HepG2 (cell line): ENCODE measurements around the gene SPSB2. TPM values are rescaled to one million over a fixed set of nuclear protein-coding genes. Genes with fewer than 3 reads are reported as not detected.

Experiments
- CCAR2 ChIP-seq: fragments of 200-400 bp; formaldehyde crosslinking; optimal IDR thresholded peaks from 2 replicates; pipeline ENCODE3; 2018; ENCODE audit warnings: low read depth, mild to moderate bottlenecking, low read length, moderate library complexity
- DPF2 ChIP-seq: sonication (generic); formaldehyde crosslinking; IDR thresholded peaks from 2 replicates; pipeline ENCODE4 v1.4.0; 2020; ENCODE audit warnings: mild to moderate bottlenecking, low read depth, missing genetic modification reagents, borderline replicate concordance
- FLYWCH1 ChIP-seq: sonication (generic); formaldehyde crosslinking; IDR thresholded peaks from 2 replicates; pipeline ENCODE4 v1.8.1; 2023; ENCODE audit warnings: mild to moderate bottlenecking, missing genetic modification reagents
- FOXA1 ChIP-seq, 2 experiments: fragments of 450-650 bp in 1 of 2; sonication (generic) in 1 of 2; formaldehyde crosslinking in 1 of 2; IDR thresholded peaks; 2 replicates each; pipeline versions ENCODE4 v1.4.0 to v1.6.1; 2016 to 2020; ENCODE audit warnings: missing genetic modification reagents in 1 of 2
- FOXA3 ChIP-seq: IDR thresholded peaks from 2 replicates; pipeline ENCODE4 v1.6.1; 2016; ENCODE audit warnings: missing genetic modification reagents, missing compliant biosample characterization
- FOXP1 ChIP-seq, 2 experiments: fragments of 450-650 bp in 1 of 2; IDR thresholded peaks; 2 replicates each; pipeline ENCODE4 v1.6.1; 2017 to 2018; ENCODE audit warnings: antibody characterized with exemption in 1 of 2
- KDM2A ChIP-seq: sonication (generic); formaldehyde crosslinking; IDR thresholded peaks from 2 replicates; pipeline ENCODE4 v1.4.0; 2020; ENCODE audit warnings: low read depth, missing genetic modification reagents, borderline replicate concordance
- KDM4B ChIP-seq: sonication (generic); formaldehyde crosslinking; IDR thresholded peaks from 2 replicates; pipeline ENCODE4 v1.4.0; 2020; ENCODE audit warnings: missing genetic modification reagents
- KDM6A ChIP-seq: IDR thresholded peaks from 2 replicates; pipeline ENCODE4 v1.6.1; 2016; ENCODE audit warnings: low read depth
- NAIF1 ChIP-seq: sonication (generic); formaldehyde crosslinking; IDR thresholded peaks from 2 replicates; pipeline ENCODE4 v1.5.0; 2020; ENCODE audit warnings: mild to moderate bottlenecking, missing genetic modification reagents, borderline replicate concordance
- NCOA2 ChIP-seq: sonication (generic); formaldehyde crosslinking; IDR thresholded peaks from 2 replicates; pipeline ENCODE4 v1.8.0; 2022; ENCODE audit warnings: inconsistent platforms
- NFE2 ChIP-seq: sonication (generic); formaldehyde crosslinking; IDR thresholded peaks from 2 replicates; pipeline ENCODE4 v1.4.0; 2020; ENCODE audit warnings: missing genetic modification reagents
- NFIC ChIP-seq: IDR thresholded peaks from 2 replicates; pipeline ENCODE4 v1.6.1; 2012; ENCODE audit warnings: mild to moderate bottlenecking, low read length, inconsistent platforms
- NR3C1 ChIP-seq: sonication (generic); formaldehyde crosslinking; IDR thresholded peaks from 2 replicates; pipeline ENCODE4 v1.4.0; 2020; ENCODE audit warnings: missing genetic modification reagents
- SIX4 ChIP-seq: sonication (generic); formaldehyde crosslinking; IDR thresholded peaks from 2 replicates; pipeline ENCODE4 v1.4.0; 2020; ENCODE audit warnings: missing genetic modification reagents
- SKI ChIP-seq: fragments of 450-650 bp; IDR thresholded peaks from one replicate; pipeline ENCODE4 v1.6.1; 2018; ENCODE audit warnings: mild to moderate bottlenecking; ENCODE audit not compliant: partially characterized antibody
- SP5 ChIP-seq: IDR thresholded peaks from 2 replicates; pipeline ENCODE4 v1.6.1; 2016; ENCODE audit warnings: low read depth, borderline replicate concordance
- TBX3 ChIP-seq: fragments of 450-650 bp; IDR thresholded peaks from 2 replicates; pipeline ENCODE4 v1.6.1; 2017; ENCODE audit warnings: antibody characterized with exemption, mild to moderate bottlenecking, inconsistent platforms, borderline replicate concordance
- TERF1 ChIP-seq: sonication (generic); formaldehyde crosslinking; IDR thresholded peaks from 2 replicates; pipeline ENCODE4 v1.8.0; 2022; ENCODE audit warnings: mild to moderate bottlenecking, missing genetic modification reagents, moderate library complexity
- ZMAT5 ChIP-seq: sonication (generic); formaldehyde crosslinking; IDR thresholded peaks from 2 replicates; pipeline ENCODE4 v1.5.0; 2020; ENCODE audit warnings: mild to moderate bottlenecking, low read depth, missing genetic modification reagents, borderline replicate concordance
- ZNF234 ChIP-seq: sonication (generic); formaldehyde crosslinking; conservative IDR thresholded peaks from 2 replicates; pipeline ENCODE4 v1.5.1; 2020; ENCODE audit warnings: mild to moderate bottlenecking, missing genetic modification reagents
- ZNF383 ChIP-seq: sonication (generic); formaldehyde crosslinking; IDR thresholded peaks from 2 replicates; pipeline ENCODE4 v1.4.0; 2020; ENCODE audit warnings: missing genetic modification reagents, mild to moderate bottlenecking, borderline replicate concordance
- ZNF446 ChIP-seq: sonication (generic); formaldehyde crosslinking; IDR thresholded peaks from 2 replicates; pipeline ENCODE4 v1.5.0; 2020; ENCODE audit warnings: mild to moderate bottlenecking, missing genetic modification reagents
- ZNF781 ChIP-seq: sonication (generic); formaldehyde crosslinking; IDR thresholded peaks from 2 replicates; pipeline ENCODE4 v1.5.1; 2020; ENCODE audit warnings: borderline replicate concordance, mild to moderate bottlenecking, missing genetic modification reagents; ENCODE audit errors: not compliant biosample characterization
- ZNF792 ChIP-seq: IDR thresholded peaks from 2 replicates; pipeline ENCODE4 v1.6.1; 2016
- ZNF891 ChIP-seq: sonication (generic); formaldehyde crosslinking; IDR thresholded peaks from 2 replicates; pipeline ENCODE4 v1.5.0; 2020; ENCODE audit warnings: mild to moderate bottlenecking, missing genetic modification reagents
- ZSCAN25 ChIP-seq: sonication (generic); formaldehyde crosslinking; IDR thresholded peaks from 2 replicates; pipeline ENCODE4 v1.8.0; 2022; ENCODE audit warnings: mild to moderate bottlenecking, missing genetic modification reagents
- polyA plus RNA-seq, 8 experiments: library from polyadenylated mRNA; depleted of rRNA in 3 of 8; stranded (reverse) in 7 of 8; unstranded in 1 of 8; fragments of >200 nt; fragmentation: Illumina TruSeq in 4 of 8; extraction: Trizol in 4 of 8; gene quantifications; 2 replicates each; pipeline versions ENCODE4 v1.2.1 to v1.2.3, GENCODE V29; 2011 to 2016; ENCODE audit warnings: low read depth in 4 of 8, missing spikeins in 1 of 8, mixed read lengths in 1 of 8; ENCODE audit not compliant: insufficient read depth in 1 of 8
- total RNA-seq, 5 experiments: library from RNA; depleted of rRNA; stranded (reverse); fragments of >200 nt; fragmentation: Illumina TruSeq; extraction: Trizol; gene quantifications; 2 replicates each; pipeline ENCODE4 v1.2.3, GENCODE V29; 2016; ENCODE audit warnings: low read depth in 1 of 5
- TF ChIP-seq, protein P1 (sequence below): sonication (generic); formaldehyde crosslinking; IDR thresholded peaks from 2 replicates; pipeline ENCODE4 v1.4.0; 2020; ENCODE audit warnings: missing genetic modification reagents, borderline replicate concordance

Gene SPSB2
- total and polyA plus RNA-seq, 2 of the 13 experiments (the other 11 are each of a cell fraction or from before 2014, with no cell fraction given), result 2.0 to 6.2 TPM

GRCh38 chr12:6872073-6873048 lies 742 bp downstream of the SPSB2 start (continued):
- TF ChIP-seq, protein P1, sequence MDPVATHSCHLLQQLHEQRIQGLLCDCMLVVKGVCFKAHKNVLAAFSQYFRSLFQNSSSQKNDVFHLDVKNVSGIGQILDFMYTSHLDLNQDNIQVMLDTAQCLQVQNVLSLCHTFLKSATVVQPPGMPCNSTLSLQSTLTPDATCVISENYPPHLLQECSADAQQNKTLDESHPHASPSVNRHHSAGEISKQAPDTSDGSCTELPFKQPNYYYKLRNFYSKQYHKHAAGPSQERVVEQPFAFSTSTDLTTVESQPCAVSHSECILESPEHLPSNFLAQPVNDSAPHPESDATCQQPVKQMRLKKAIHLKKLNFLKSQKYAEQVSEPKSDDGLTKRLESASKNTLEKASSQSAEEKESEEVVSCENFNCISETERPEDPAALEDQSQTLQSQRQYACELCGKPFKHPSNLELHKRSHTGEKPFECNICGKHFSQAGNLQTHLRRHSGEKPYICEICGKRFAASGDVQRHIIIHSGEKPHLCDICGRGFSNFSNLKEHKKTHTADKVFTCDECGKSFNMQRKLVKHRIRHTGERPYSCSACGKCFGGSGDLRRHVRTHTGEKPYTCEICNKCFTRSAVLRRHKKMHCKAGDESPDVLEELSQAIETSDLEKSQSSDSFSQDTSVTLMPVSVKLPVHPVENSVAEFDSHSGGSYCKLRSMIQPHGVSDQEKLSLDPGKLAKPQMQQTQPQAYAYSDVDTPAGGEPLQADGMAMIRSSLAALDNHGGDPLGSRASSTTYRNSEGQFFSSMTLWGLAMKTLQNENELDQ (CRISPR knock-in tag), result no peak
- TF ChIP-seq FOXP1 (IDR thresholded peaks at IDR 0.05), result no peak
- no peak for TF ChIP-seq FOXP1 (CRISPR knock-in tag; IDR thresholded peaks at IDR 0.05)
- no peak for TF ChIP-seq ZMAT5 (CRISPR knock-in tag)
- no peak for TF ChIP-seq NFE2
- TF ChIP-seq TERF1 (CRISPR knock-in tag), result no peak
- no peak for TF ChIP-seq SKI
- peak; percentile 23 for TF ChIP-seq ZNF781 (CRISPR knock-in tag)
- peak; percentile 77; the same call in 1 of the 2 replicates for TF ChIP-seq KDM4B
- TF ChIP-seq SP5 (CRISPR knock-in tag), result peak; percentile 92
- TF ChIP-seq ZNF446, result no peak
- no peak for TF ChIP-seq ZNF234
- TF ChIP-seq NFIC, result no peak
- TF ChIP-seq FLYWCH1, result no peak
- no peak for TF ChIP-seq FOXA1 (IDR thresholded peaks at IDR 0.05)
- TF ChIP-seq FOXA1 (CRISPR knock-in tag; IDR thresholded peaks at IDR 0.05), result no peak
- TF ChIP-seq NCOA2 (CRISPR knock-in tag), result peak; percentile 60
- TF ChIP-seq ZNF383 (CRISPR knock-in tag), result peak; percentile 95
- TF ChIP-seq FOXA3 (CRISPR knock-in tag), result peak; percentile 22
- no peak; the same call in 1 of the 2 replicates for TF ChIP-seq SIX4
- TF ChIP-seq DPF2 (CRISPR knock-in tag), result no peak
- no peak for TF ChIP-seq ZNF891 (CRISPR knock-in tag)
- peak; percentile 100 for TF ChIP-seq KDM2A
- TF ChIP-seq TBX3, result no peak
- no peak; the same call in 1 of the 2 replicates for TF ChIP-seq ZSCAN25 (CRISPR knock-in tag)
- no peak for TF ChIP-seq KDM6A
- no peak for TF ChIP-seq NAIF1 (CRISPR knock-in tag)
- TF ChIP-seq NR3C1 (CRISPR knock-in tag), result no peak
- no peak for TF ChIP-seq CCAR2
- TF ChIP-seq ZNF792 (CRISPR knock-in tag), result 0 out of 2 replicates have a peak, but pooled peaks have one; percentile 77
